CD1c-positive myeloid dendritic cell (primary cell): ENCODE measurements around the gene RRAD.

Experiments used
- DNase-seq: peaks from one replicate; pipeline ENCODE4 v3.0.0-alpha.2; 2016; ENCODE audit errors: extremely low spot score

RRAD gene

GRCh38 chr16:66881014-66881417 is 44.3 kb downstream of the RRAD start:
- no peak for DNase-seq

DNA sequence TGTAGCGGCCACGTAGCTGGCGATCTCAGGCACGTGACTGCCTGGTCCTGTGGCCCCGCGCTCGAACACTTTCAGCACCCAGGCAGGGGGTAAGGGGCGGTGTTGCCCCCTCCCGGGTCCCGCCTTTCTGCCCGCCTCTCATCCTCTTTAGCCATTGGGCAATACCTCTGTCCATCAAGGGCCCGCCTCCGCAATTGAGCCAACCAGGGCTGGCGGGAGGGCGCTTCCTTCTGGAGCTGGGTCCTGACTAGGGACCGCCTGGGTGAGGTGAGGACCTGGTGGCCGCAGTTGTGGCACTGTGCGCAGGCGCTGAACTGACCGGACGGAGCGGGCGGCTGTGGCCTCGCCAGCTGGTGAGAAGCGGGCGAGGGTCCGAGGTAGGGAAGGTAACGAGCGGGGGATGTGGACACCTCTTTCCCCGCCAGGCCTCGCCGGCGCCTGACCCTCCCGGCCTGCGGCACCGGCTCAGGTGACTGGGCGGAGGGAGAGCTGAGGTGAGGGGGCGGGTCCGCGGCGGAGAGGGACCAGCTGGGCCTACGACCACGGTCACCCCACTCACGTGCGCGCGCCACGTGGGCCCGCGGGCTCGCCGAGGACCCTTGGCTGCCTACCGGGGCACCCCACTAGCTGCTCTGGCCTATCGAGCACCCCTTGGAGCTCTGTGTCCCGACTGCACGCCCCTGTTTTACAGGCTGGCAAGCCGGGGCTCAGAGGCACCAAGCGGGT is 44.9 kb downstream of the RRAD start, which contains the start of gene PDP2:
Gene PDP2 (plus strand): TSS at position 228 of the 726 bp plus-strand sequence. CDS start 3,770 bp downstream, outside the sequence.
- peak; percentile 94 for DNase-seq

GRCh38 chr16:66878067-66878466 is 47.3 kb downstream of the RRAD start:
- DNase-seq = peak; percentile 90

GRCh38 chr16:66874079-66874775 is 51.1 kb downstream of the RRAD start:
- DNase-seq = no peak

GRCh38 chr16:66873685-66874055 is 51.7 kb downstream of the RRAD start:
- no peak for DNase-seq

DNA sequence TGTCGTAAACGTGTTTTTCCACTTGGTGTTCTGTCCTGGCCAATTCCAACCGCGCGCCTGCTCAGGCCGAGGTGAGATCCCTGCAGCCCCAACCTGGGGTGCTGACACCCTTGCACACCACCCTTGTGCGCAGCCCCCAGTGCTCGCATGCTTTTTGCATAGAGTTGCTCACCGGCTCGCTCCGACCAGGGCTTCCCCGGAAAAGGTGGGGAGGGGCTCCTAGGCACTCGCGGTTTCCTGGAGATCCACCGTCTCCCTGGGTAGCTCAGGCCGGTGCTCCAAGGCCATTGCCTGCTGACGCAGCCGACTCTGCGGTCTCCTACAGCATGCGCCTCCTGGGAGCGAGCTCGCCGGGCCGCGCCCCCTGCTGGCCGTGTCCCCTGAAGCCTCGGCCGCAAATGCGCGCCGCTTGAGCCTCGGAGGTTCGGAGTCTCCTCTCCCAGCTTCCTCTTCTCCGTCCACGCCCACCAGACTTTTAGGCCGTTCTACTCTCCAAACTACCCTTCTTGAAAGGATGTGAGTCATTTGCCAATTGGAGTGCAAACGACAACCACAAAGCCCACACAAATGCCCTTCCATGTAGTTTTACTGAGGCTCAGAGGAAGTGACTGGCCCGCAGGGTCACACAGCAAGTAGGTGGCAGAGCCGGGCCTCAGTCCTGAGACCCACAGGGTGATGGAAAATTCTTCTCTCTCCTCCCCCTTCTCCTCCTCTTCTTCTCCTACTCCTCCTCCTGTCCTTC is 52.2 kb downstream of the RRAD start:
- peak; percentile 99 for DNase-seq

DNA sequence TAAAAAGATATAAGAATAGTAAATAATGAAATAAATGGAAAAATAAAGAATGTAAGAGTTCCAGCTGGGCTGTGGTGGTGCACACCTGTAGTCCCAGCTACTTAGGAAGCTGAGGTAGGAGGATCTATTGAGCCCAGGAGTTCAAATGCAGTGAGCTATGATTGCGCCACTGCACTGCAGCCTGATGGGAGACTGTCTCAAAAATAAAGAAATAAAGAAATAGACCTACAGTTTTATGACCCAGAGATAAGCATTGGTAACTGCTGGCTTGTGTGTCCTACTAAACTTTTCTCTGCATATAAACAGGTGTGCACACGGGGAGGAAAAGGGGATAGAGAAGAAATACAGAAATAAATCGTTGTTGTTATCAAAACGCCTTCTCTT is 52.8 kb downstream of the RRAD start:
- no peak for DNase-seq

- no peak for DNase-seq
Measured at GRCh38 chr16:66871840-66872239, 53.5 kb downstream of the RRAD start.
